Thyroid gland (tissue), 4 donors: ENCODE measurements around the gene DKKL1. TPM values are rescaled to one million over a fixed set of nuclear protein-coding genes. Genes with fewer than 3 reads are reported as not detected.

Experiments
- DNase-seq, 2 donors: peaks; one replicate each; pipeline ENCODE4 v3.0.0-alpha.2; 2019
- H3K27ac ChIP-seq, 3 donors: fragments of 200-600 bp; sonication (generic); 1 replicate in 2 of 3; 2 replicates in 1 of 3; pipeline ENCODE4 v1.5.1; 2016 to 2019; ENCODE audit warnings: mild to moderate bottlenecking in 1 of 3, moderate library complexity in 1 of 3
- H3K27me3 ChIP-seq: fragments of 200-600 bp; sonication (generic); one replicate; pipeline ENCODE4 v1.5.1; 2019
- H3K36me3 ChIP-seq, 2 donors: fragments of 200-600 bp; sonication (generic); one replicate each; pipeline ENCODE4 v1.5.1; 2016 to 2019
- H3K4me1 ChIP-seq, 2 donors: fragments of 200-600 bp; sonication (generic); one replicate each; pipeline ENCODE4 v1.5.1; 2017 to 2019
- H3K4me3 ChIP-seq, 3 donors: fragments of 200-600 bp; sonication (generic); replicated peaks in 1 of 3; 1 replicate in 2 of 3; 2 replicates in 1 of 3; pipeline ENCODE4 v1.5.1; 2016; ENCODE audit warnings: mild to moderate bottlenecking in 1 of 3
- H3K9me3 ChIP-seq: fragments of 200-600 bp; sonication (generic); one replicate; pipeline ENCODE4 v1.5.1; 2017
- CTCF ChIP-seq, 6 experiments: fragments of 200-600 bp in 3 of 6; fragments of 450-650 bp in 3 of 6; sonication (generic) in 3 of 6; IDR thresholded peaks; one replicate each; pipeline ENCODE4 v1.5.1; 2016 to 2019; ENCODE audit warnings: antibody characterized with exemption in 6 of 6, mild to moderate bottlenecking in 2 of 6, inconsistent platforms in 1 of 6, moderate library complexity in 1 of 6
- POLR2A ChIP-seq, 2 donors: fragments of 450-650 bp; IDR thresholded peaks; one replicate each; pipeline ENCODE4 v1.6.1; 2017; ENCODE audit warnings: antibody characterized with exemption in 2 of 2, mild to moderate bottlenecking in 2 of 2, moderate library complexity in 1 of 2
- WGBS, 2 donors: methylation state at CpG; one replicate each; pipeline ENCODE4 v1.1.5; 2017; 5-methylcytosine and 5-hydroxymethylcytosine counted together
- intact Hi-C: fragments of 100-400 bp; cut with DNase I; formaldehyde crosslinking; loops from one replicate; pipeline ENCODE4 v1.15.1; 2023
- total RNA-seq, 4 donors: library from RNA; depleted of rRNA; stranded (reverse); fragments of >200 nt; gene quantifications; one replicate each; pipeline ENCODE4 v1.2.3, GENCODE V29; 2016

The DKKL1 gene
- total RNA-seq, 4 donors from 2014 or later = 1.3 TPM; not detected in 3

- H3K4me1 ChIP-seq = peaks cover 0 to 12% of the 10 kb centered on the region in 2 donors
- H3K9me3 ChIP-seq = no peaks in the 10 kb centered on the region
- H3K4me3 ChIP-seq = no peak overlapping the region
- 91 to 92% methylated on average over 16 of the region's 16 CpGs for WGBS, 2 donors
- intact Hi-C loops = no loop called here
- H3K27me3 ChIP-seq = no peaks in the 10 kb centered on the region
- H3K27ac ChIP-seq = no peak overlapping the region
- TF ChIP-seq CTCF (IDR thresholded peaks at IDR 0.05) (no peak), POLR2A (IDR thresholded peaks at IDR 0.05) (no peak)
- no peaks in the 10 kb centered on the region for H3K36me3 ChIP-seq
- DNase-seq = no peak
These were observed 43.9 kb downstream of the DKKL1 start for GRCh38 chr19:49407482-49408015.

GRCh38 chr19:49408816-49409440 lies 45.3 kb downstream of the DKKL1 start:
- Histone ChIP-seq H3K4me3 (no peak overlapping the region), H3K27ac (no peak overlapping the region), H3K4me1 (peaks cover 0 to 12% of the 10 kb centered on the region in 2 donors), H3K9me3 (no peaks in the 10 kb centered on the region), H3K27me3 (no peaks in the 10 kb centered on the region), H3K36me3 (no peaks in the 10 kb centered on the region)
- 68 to 78% methylated on average over 7 to 8 of the region's 8 CpGs for WGBS, 2 donors
- TF ChIP-seq POLR2A (IDR thresholded peaks at IDR 0.05) = no peak
- no peak for TF ChIP-seq CTCF (IDR thresholded peaks at IDR 0.05)
- DNase-seq = no peak
- intact Hi-C loops = no loop called here

GRCh38 chr19:49409441-49410029 lies 45.9 kb downstream of the DKKL1 start:
- intact Hi-C loops = no loop called here

GRCh38 chr19:49411681-49412326 lies 48.1 kb downstream of the DKKL1 start:
- 67 to 86% methylated on average over 3 of the region's 3 CpGs for WGBS, 2 donors
- Histone ChIP-seq H3K4me1 (peaks cover 0 to 12% of the 10 kb centered on the region in 2 donors), H3K27me3 (no peaks in the 10 kb centered on the region), H3K4me3 (no peak overlapping the region), H3K27ac (no peak overlapping the region), H3K36me3 (no peaks in the 10 kb centered on the region), H3K9me3 (no peaks in the 10 kb centered on the region)
- intact Hi-C loops = no loop called here
- TF ChIP-seq CTCF (IDR thresholded peaks at IDR 0.05) (no peak), POLR2A (IDR thresholded peaks at IDR 0.05) (no peak)
- DNase-seq = no peak

More at GRCh38 chr19:49409441-49410029, 45.9 kb downstream of the DKKL1 start:
- TF ChIP-seq POLR2A (IDR thresholded peaks at IDR 0.05) = no peak
- TF ChIP-seq CTCF (IDR thresholded peaks at IDR 0.05) = no peak
- Histone ChIP-seq H3K4me1 (peaks cover 0 to 12% of the 10 kb centered on the region in 2 donors), H3K36me3 (no peaks in the 10 kb centered on the region), H3K4me3 (no peak overlapping the region), H3K9me3 (no peaks in the 10 kb centered on the region), H3K27me3 (no peaks in the 10 kb centered on the region), H3K27ac (no peak overlapping the region)
- WGBS, 2 donors = 82% methylated on average over 5 of the region's 5 CpGs
- no peak for DNase-seq

GRCh38 chr19:49413348-49413747 lies 49.7 kb downstream of the DKKL1 start:
- no peaks in the 10 kb centered on the region for H3K27me3 ChIP-seq
- no peak for DNase-seq
- WGBS, 2 donors = 63 to 77% methylated on average over 6 to 8 of the region's 9 CpGs
- H3K36me3 ChIP-seq = no peaks in the 10 kb centered on the region
- H3K27ac ChIP-seq = no peak overlapping the region
- H3K4me3 ChIP-seq = no peak overlapping the region
- intact Hi-C loops = no loop called here
- H3K9me3 ChIP-seq = no peaks in the 10 kb centered on the region
- peaks cover 0 to 12% of the 10 kb centered on the region in 2 donors for H3K4me1 ChIP-seq
- no peak for TF ChIP-seq POLR2A (IDR thresholded peaks at IDR 0.05)
